Activated CD4-positive, alpha-beta T cell treated with anti-CD3 and anti-CD28 coated beads for 48 hours (primary cell): ENCODE data around the gene MINDY2.
A peak's percentile ranks its signal among the peaks of the same experiment; 100 is the strongest.

ENCODE experiments used
- DNase-seq: peaks from one replicate; pipeline ENCODE4 v3.0.0-alpha.2; 2020

The MINDY2 gene

GRCh38 chr15:58770857-58771620 lies at the start of gene MINDY2:
MINDY2 (plus strand) TSS chr15:58771302; CDS start chr15:58771396, 94 bp downstream.
- peak; percentile 99 for DNase-seq

DNA sequence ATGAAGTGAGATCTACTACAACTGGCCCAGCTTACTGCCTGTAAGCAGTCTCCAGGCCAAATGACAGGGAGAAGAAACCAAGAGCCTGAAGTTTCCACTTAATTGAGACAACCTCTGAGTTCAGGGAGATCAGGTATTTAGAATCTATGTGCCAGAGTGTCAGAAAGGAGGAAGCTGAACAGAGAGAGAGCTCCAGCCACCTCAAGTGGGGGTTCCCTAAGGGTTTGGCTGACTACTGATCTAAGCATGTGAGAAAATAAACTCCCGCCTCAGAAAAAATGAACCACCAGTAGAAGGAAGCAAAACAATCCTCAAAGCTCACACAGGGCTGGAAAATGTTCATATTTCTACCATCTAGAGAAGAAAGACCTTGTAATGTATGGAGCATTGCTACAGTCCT lies 46.6 kb upstream of the MINDY2 start:
- DNase-seq = no peak

DNA sequence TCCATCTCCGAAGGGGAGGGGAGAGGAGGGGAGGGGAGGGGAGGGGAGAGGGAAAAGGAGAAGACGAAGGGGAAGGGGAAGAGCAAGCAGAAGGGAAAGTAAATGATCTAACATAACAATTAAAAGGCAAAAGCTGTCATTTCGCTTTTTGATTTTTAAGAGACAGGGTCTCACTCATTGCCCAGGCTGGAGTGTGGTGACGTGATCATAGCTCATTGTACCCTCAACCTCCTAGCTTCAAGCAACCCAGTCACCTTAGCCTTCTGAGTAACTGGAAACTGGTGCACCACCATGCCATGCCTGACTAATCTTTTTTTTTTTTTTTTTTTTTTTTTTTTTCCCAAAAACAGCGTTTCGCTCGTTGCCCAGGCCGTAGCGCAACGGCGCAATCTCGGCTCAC lies 44.2 kb upstream of the MINDY2 start:
- no peak for DNase-seq

- no peak for DNase-seq
Measured at GRCh38 chr15:58731756-58732535, 39.2 kb upstream of the MINDY2 start.

DNA sequence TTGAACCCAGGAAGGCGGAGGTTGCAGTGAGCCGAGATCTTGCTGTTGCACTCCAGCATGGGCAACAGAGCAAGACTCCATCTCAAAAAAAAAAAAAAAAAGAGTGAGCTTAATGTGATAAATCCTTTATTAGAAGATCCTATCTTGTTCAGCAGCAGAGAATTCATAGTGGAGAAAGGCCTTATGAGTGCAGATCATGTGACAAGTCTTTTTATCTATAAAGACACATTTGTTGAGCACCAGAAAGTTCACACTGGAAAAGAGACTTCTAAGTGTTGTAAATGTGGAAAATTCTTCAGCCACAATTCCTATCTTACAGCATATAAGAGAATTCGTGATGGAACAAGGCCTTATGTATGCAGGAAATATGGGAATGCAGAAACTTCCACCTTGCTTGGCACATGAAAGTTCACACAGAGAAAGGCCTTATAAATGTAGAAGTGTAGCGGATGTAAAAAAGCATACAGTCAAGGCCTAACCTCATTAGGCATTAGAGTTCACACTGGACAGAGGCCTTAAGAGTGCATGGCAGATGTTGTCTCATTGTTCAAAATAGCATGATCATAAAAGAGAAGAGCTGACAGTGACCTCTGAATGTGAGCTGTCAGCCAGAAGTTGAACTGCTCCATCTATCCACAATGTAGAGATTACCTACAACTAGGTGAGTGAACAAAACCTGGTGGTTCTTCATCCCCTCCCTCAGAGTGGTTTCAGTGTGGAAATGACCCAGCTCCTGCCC lies 38.3 kb upstream of the MINDY2 start:
- DNase-seq = no peak

DNA sequence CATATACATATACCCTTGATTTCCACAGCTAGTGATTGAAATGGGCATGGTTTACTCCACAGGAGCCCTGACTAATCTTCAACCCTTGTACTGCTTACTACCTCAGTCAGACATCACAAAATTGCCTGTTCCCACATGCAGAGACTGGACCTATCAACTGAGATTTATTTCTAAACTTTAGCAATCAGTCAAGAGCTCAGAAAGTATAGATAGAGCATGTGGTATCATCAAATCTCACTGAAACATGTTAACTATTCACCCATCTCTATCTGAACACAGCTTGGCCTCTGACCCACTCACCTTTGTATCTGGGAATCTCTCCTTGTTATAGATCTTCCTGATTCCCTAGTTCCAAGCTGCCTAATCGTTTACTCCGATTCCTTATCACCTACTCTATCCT lies 36.2 kb upstream of the MINDY2 start:
- no peak for DNase-seq

- no peak for DNase-seq
Measured at GRCh38 chr15:58736018-58736643, 35.0 kb upstream of the MINDY2 start.

GRCh38 chr15:58737298-58737697 lies 33.8 kb upstream of the MINDY2 start:
- no peak for DNase-seq

- DNase-seq = no peak
Measured at GRCh38 chr15:58738046-58738707, 32.9 kb upstream of the MINDY2 start.

GRCh38 chr15:58740436-58740835 lies 30.7 kb upstream of the MINDY2 start:
- no peak for DNase-seq

- no peak for DNase-seq
Measured at GRCh38 chr15:58741032-58741431, 30.1 kb upstream of the MINDY2 start.

DNA sequence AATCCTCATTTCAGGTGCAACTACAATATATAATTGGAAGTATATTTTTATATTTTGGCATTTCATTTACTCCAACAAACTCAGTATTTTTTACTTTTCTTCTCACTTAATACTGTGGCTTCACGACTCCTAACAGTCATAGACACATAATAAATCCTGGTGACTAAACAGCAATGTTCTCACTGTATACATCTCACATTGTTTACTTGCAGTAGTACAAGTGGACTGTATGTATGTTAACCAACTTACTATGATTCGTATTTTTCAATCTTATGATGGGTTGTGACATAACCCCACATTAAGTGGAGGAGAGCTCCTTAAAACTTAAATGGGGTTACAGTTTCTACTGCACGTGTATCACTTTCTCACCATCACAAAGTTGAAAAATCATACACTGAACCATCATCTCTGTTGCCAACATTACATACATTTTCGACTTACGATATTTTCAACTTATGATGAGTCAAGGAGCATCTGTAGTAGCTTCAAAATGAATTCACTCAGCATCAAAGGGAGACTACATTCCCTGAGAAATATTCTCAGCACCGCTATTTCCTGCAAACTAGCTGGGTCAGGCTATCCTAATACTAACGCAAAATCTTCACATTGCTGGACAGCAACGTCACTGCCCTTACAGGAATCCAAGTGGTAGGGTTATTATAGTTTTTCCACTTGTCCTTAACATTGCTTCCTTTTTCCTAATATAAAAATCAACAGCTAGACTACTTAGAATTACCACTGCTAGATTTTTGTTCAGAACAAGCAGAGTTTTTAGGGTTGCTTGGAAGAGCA lies 28.9 kb upstream of the MINDY2 start:
- DNase-seq = no peak

DNA sequence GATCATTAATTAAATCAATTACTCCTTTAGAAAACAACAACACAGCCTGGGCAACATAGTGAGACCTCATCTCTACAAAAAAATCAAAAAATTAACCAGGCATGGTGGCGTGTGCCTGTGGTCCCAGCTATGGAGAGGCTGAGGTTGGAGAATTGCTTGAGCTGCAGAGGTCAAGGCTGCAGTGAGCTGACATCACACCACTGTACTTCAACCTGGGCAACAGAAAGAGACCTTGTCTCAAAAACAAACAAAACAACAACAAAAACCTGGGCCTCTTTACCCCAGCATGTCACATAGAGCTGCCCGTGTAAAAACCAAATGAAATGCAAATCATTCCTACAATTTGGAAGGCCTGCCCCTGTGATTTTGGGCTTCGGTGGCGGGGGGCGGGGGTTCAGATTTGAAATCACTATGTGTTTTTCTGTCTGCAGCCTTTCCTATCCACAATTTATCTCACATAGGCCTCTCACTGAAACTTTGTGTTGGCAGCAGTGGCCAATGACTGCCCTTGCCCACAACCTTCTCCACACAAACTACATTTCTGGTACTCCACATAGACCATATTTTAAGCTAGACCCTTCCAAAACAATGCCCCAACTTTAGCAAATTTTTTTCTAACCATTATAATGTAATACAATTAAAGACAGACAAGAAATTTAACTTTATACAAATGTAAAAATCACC lies 28.1 kb upstream of the MINDY2 start:
- no peak for DNase-seq

DNA sequence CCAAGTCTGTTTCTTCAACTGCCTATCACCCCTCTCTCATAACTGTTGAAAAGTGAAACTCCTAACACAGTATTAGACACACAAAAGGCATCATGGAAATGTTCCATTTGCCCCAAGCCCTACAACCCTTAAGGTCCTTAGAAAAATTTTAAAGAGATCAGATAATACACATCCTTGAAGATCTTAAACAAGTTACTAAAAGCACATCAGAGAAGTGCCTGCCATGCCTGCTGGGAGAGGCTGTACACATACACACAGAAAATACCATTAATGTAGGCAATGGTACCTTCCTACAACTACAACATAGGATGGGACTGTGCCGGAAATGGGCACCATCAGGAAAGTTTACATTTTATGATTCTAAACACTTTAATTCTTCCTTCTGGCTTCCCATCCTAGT lies 24.9 kb upstream of the MINDY2 start:
- DNase-seq = no peak

DNA sequence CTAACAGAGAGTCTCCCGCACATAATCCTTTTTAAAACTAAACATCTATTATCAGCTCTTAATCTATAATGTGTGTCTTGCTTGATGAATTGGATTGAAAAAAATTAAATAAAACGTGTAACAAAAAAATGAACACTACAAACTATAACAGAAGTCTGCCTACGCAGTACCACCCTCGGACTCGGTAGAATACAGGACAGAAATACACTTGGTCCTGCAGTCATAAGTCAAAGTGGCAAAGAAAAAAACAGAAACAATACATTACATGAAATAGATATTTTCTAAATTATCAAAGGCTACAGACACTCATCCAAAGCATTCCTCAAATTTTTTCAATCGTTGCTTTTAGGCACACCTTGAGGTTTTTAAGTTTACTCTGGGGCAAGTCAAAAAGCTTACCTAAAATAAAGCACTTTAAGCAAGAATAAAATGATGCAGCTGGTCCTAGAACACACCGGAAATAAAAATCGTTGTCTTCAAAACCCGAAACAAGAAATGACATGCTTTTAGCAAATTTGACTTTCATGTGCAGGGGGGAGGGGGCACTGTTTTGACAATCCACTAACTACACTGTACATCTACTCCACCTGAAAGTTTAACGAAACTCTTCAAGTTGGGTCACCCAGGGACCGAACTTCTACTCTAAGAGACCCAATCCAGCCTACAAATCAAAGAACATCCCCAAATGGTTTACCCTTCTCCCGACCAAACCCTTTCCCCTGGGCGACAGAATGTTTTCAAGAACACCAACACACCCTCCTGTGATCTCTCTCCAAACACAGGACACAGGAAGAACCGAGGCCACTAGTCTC lies 22.9 kb upstream of the MINDY2 start:
- peak; percentile 66 for DNase-seq

- peak; percentile 56 for DNase-seq
Measured at GRCh38 chr15:58748852-58749531, 22.1 kb upstream of the MINDY2 start.

GRCh38 chr15:58749532-58750337 lies 21.4 kb upstream of the MINDY2 start, which contains the start of gene ADAM10:
ADAM10 (minus strand) TSS chr15:58749707; CDS start chr15:58749534, 173 bp downstream.
- DNase-seq = peak; percentile 99

- no peak for DNase-seq
Measured at GRCh38 chr15:58752716-58753115, 18.4 kb upstream of the MINDY2 start.

DNA sequence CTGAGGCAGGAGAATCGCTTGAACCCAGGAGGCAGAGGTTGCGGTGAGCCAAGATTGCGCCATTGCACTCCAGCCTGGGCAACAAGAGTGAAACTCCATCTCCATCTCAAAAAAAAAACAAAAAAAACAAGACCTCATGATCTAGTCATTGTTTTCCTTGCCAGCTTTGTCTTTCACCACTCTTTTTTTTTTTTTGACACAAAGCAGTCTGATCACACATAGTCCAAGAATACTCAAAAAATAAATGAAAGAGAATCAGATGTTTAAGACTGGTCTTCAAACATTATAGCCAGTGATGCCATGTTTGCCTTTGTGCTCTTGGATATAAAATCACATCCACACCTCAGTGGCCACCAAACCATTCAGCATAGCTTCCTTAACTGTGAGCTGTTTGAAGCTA lies 15.8 kb upstream of the MINDY2 start:
- no peak for DNase-seq
